ENCODE measurements around the gene LUC7L2.
"Not testable (repeated sequence)": the region's sequence is repeated elsewhere in the genome, so short reads cannot be mapped to it uniquely, and the experiment has no call there.

LUC7L2 gene

DNA sequence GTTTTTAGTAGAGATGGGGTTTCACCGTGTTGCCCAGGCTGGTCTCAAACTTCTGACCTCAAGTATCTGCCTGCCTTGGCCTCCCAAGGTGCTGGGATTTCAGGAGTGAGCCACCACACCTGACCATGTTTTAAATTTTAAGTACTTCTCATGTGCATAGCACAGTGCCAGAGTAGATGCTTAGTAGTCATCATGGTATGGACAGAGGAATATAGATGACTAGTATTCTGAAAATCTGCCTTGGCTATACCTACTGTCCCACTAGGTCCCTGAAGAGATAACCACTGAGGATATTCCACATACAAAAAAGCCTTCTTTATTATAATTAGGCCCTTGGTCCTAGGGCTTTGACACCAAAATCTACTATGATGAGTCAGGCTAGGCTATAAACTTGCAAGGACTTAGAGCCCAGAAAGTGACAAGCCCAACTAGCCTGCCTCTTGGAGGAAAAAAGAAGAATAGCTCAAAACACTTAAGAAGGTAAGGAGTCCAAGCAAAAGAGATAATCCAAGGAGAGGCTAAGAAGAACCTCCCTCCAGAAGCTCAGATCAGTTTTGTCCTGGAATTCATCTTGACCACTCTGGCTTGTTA, 34.0 kb downstream of the LUC7L2 start:
- no peak for DNase-seq (ENCODE audit: low read depth in 2 of 3, low spot score in 1 of 3)

DNA sequence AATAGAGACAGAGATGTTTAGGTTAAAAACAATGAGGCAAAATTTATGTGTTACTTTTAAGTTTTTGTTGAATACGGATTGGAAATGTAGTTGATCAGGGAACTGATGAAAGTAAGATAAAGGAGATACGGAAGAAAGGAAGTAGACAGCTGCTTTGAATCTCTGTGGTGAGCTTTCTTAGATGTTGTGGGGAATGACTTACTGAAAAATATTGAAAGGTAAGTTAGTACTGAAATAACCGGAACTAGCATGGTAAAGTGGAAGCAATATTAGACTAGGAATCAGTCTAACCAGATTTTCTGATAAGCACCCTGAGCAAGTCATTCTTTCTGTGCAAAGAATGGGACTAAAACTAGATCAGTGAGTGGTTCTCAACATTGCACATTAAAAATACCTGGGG, 34.8 kb downstream of the LUC7L2 start:
- DNase-seq (ENCODE audit: low read depth in 2 of 3, low spot score in 1 of 3): no peak

DNA sequence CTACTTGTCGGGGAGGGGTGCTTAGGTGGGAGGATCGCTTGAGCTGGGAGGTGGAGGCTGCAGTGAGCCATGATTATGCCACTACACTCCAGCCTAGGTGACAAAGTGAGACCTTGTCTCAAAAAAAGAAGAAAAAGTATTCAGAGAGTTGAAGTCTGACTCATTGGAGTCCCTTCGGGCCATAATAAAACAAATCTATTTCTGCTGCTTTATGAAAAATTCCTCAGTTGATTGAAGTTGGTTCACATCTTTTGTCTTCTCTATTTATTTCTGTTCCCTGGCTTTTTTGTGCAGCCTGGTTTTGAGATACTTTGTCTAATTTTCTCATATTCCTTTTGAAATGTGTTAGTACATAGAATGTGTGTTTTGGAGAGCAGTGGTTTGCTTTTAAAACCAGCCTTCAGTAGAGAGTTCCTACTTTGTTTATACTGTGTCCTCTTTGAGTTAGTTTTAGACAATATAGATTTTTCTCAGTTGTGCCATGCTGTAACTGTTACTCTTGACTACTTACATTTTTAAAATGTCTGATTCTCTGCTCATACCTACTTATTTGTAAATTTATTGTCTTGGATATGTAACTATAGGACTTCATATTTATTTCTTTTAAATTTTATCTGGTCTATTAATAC, 36.7 kb downstream of the LUC7L2 start:
- DNase-seq (ENCODE audit: low read depth in 2 of 3, low spot score in 1 of 3): no peak

DNA sequence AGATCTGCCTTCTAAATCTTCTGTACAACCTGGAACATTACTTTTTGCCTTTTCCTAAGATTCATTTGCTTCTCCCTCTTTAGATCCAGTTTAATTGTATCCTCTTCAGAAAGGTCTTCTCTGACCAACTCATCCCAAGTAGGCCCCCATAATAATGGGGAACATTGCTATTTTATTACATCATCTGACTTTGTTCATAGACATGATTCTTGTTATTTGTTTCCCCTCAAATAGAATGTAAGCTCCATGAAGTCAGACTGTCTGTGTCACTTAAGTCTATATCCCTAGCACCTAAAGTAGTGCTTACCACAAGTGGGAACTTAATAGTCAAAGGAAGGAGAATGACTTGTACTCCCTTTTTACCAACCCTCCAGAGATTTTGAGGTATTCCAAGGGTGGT, 37.5 kb downstream of the LUC7L2 start:
- DNase-seq (ENCODE audit: low read depth in 2 of 3, low spot score in 1 of 3): no peak

DNA sequence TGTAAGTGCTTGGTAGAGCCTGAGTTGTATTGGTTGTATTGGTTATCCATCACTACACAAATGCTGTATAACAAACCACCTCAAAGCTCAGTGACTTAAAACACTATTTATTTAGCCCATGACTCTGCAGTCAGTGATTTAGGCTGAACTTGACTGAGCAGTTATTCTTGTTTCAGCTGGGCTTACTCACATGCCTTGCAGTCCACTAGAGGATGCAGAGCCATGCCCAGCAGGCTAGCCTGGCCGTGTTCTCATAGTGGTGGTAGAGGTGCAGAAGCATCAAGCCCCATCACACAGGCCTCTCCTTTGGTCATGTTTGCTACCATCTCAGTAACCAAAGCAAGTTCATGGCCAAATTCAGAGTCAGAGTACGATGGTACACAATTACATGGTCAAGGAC, 43.9 kb downstream of the LUC7L2 start:
- no peak for DNase-seq (ENCODE audit: low read depth in 2 of 3, low spot score in 1 of 3)

DNA sequence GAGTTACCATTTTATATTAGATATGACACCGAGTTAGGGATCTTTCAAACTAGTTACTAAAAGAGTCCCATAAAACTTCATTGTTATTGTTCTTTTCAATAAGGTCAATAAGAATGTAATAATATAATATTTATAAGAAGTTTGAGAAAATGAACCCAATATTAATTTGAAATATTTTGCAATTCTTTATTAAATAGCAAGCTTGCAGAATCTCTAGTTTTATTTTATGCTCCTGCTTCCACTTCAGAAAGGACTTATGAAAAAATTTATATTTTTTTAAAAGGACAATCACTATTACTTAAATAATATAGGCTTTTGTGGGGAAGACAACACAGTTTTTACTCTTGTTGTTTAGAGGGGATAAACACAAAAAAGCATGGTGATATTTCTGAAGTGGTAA, 47.9 kb downstream of the LUC7L2 start:
- DNase-seq (ENCODE audit: low read depth in 2 of 3, low spot score in 1 of 3): no peak

DNA sequence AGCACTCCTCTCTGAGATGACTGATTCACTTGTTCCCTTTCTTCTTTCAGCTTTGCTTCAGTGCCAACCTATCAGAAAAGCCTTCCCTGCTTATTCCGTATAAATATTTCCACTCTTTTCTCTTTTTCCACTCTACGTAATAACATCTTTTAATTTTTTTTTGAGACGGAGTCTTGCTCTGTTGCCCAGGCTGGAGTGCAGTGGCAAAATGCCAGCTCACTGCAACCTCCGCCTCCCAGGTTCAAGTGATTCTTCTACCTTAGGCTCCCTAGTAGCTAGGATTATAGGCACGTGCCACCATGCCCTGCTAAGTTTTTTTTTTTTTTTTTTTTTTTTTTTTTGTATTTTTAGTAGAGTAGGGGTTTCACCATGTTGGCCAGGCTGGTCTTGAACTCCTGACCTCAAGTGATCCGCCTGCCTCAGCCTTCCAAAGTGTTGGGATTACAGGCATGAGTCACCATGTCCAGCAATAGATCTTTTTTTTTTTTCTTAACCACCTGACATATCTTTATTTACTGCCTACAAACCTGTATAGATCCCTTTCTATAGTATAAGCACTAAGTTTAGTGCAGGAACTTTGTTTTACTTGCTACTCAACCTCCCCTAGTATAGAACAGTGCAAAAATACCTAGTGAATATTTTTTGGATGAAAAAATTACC, 55.2 kb downstream of the LUC7L2 start:
- DNase-seq (ENCODE audit: low read depth in 2 of 3, low spot score in 1 of 3): not testable (repeated sequence)

DNA sequence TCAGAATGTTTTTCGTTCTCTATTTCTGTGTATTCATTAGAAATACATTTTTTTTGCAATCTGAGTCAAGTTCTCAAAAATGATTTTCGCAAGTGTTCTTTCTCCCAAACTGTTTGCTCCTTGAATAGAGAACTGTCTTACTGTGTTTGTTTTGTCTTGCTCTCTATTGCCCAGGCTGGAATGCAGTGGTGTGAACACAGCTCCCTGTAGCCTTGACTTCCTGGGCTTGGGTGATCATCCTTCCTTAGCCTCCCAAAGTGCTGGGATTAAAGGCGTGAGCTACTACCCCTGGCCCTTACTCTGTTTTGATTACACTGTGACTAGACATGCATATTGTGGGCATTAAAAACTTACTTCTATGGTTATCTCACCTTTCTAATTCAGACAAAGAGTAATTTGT, 56.7 kb downstream of the LUC7L2 start:
- DNase-seq (ENCODE audit: low read depth in 2 of 3, low spot score in 1 of 3): no peak

DNA sequence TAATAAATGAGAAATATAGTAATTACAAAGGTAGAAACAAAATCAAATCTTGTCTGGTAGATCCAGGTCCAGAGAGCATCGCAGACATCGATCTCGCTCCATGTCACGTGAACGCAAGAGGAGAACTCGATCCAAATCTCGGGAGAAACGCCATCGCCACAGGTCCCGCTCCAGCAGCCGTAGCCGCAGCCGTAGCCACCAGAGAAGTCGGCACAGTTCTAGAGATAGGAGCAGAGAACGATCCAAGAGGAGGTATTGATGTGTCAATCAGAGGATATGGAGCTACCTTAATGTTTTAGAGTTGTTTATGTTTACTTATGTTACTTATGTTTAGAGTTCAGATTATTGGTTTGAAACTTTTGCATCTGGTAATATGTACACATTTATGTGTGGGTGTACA, 57.8 kb downstream of the LUC7L2 start:
- DNase-seq (ENCODE audit: low read depth in 2 of 3, low spot score in 1 of 3): no peak

DNA sequence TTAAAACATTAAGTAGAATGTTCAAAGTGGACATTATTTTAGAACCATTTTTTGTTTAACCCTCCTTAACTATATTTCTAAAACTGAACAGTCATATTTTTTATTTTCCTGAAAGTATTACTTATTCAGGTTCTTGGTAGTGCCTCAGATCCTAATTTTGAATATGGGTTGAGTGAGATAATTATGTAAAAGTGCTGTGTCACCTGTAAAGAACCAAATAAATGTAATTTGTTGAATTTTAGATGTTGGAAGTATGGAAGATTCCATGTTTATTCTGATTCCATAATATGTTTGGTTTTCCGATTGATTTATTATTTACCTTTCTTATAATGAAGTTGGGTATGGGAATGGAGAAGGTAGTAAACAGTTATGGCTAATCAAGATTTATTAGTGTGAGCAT, 61.4 kb downstream of the LUC7L2 start:
- DNase-seq (ENCODE audit: low read depth in 2 of 3, low spot score in 1 of 3): no peak

DNA sequence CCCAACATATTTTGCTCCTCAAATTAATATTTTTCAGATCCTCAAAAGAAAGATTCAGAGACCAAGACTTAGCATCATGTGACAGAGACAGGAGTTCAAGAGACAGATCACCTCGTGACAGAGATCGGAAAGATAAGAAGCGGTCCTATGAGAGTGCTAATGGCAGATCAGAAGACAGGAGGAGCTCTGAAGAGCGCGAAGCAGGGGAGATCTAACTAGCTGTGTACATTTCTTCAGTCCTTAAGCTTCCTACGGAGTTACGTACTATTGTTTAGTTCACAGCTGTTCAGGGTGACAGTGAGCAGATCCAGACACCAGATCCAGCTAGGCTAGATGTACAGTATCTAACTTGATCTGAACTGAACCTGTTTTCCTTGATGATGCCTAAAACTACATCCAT, 62.4 kb downstream of the LUC7L2 start:
- DNase-seq (ENCODE audit: low read depth in 2 of 3, low spot score in 1 of 3): no peak

DNA sequence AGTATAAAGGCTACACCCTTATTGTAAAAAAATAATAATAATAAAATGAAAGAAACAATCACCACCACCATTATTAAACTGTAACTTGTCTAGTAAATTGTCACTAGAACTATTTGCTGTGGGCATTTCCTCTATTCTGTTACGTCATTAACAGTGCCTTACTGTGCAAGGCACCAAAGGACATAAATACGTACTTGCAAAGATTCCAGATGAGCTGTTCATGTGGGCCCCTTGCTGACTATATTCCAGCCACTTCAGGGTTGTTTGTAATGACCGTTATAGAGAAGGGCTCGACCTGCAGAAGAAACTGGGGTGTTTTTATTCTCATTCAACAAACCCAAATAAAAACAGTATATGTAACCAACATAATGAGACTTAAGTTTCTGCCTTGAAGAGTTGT, 63.4 kb downstream of the LUC7L2 start:
- DNase-seq (ENCODE audit: low read depth in 2 of 3, low spot score in 1 of 3): no peak

DNA sequence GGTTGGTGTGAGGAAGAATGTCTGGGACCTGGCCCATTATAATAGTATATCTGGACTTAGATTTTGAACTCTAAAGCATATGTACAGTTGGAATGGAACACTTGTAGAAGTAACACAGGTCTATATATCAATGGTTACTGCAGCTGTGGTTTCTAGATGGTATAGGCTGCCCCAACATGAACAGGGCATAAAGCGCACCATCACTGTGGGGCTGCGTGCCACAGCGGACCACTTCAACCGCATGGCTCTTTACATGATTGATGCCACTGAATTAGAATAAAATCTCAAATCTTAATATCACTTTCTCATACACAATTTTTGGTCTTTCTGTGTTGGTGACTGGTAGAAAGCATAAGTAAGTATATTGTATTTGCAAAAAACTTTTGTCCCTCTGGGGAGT, 64.3 kb downstream of the LUC7L2 start:
- no peak for DNase-seq (ENCODE audit: low read depth in 2 of 3, low spot score in 1 of 3)

DNA sequence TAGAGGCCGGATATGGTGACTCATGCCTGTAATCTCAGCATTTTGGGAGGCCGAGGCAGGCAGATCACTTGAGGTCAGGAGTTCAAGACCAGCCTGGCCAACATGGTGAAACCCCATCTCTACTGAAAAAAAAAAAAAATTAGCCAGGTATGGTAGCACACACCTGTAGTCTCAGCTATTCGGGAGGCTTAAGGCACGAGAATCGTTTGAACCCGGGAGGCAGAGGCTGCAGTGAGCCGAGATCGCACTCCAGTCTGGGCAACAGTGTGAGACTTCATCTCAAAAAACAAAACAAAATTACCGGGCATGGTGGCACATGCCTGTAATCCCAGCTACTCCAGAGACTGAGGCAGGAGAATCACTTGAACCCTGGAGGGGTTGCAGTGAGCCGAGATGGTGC, 66.0 kb downstream of the LUC7L2 start:
- DNase-seq (ENCODE audit: low read depth in 2 of 3, low spot score in 1 of 3): not testable (repeated sequence)

DNA sequence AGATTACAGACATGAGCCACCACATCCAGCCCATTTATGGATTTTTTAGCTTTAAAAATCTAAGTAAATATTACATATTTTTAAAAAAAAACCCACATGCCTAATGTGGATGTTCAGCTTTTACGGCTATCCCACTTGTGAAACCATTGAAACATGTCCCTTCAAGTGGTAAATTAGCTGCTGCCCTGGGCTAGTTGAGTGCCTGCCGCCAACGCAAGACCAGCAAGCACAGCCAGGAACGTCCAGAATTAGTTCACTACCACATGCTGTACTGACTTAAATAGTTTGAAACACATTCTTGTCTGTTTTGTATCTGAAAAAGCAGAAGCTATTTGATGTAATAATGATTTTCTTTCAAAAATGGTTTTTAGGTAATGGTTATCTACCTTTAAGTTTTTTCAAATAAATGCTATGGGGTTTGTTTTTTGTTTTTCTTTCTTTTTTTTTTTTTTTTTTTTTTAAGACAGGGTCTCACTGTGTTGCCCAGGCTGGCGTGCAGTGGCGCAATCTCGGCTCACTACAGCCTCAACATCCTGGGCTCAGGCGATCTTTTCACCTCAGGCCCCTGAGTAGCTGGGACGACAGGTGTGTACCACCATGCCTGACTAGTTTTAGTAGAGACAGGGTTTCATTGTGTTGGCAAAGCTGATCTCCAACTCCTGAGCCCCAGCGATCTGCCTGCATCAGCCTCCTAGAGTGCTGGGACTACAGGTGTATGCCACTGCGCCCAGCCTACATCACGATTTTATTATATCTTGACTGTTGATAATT, 66.7 kb downstream of the LUC7L2 start:
- DNase-seq (ENCODE audit: low read depth in 2 of 3, low spot score in 1 of 3): no peak

DNA sequence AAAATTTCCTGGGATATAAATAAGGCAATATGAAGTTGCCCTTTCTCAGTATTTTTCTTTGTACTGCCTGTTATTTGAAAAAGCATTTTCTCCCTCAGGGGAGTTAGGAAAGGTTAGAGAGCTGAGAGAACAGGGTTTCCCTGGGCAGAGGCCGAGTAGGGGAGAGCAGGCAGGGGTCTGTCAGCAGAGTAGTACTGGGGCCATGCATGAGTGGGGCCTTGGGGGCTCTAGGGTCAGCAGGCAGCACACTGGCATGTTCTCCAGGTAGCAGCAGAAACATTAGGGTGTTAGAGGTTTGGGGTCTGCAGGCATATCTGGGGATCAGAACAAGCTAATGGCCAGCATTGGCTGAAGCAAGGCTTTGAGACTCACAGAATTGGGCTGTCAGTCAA, 67.3 kb downstream of the LUC7L2 start:
- DNase-seq (ENCODE audit: low read depth in 2 of 3, low spot score in 1 of 3): no peak

DNA sequence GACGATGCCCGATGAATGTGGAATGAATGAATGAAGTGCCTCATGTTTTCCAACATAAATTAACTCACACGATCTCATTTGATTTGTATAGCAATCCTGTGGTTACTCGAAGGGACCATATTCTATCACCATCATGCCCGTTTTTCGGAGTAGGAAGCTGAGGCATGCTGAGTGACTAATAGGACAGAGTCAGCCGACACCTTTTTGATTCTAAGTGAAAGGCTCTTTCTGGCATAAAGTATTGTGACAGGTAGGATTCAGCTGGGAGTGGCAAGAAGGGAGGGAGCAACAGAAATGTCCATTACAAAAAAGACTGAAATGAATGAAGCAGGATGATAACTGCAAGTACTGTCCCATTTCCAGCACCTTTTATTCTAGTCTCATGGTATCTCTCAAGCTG, 68.1 kb downstream of the LUC7L2 start:
- DNase-seq (ENCODE audit: low read depth in 2 of 3, low spot score in 1 of 3): no peak

DNA sequence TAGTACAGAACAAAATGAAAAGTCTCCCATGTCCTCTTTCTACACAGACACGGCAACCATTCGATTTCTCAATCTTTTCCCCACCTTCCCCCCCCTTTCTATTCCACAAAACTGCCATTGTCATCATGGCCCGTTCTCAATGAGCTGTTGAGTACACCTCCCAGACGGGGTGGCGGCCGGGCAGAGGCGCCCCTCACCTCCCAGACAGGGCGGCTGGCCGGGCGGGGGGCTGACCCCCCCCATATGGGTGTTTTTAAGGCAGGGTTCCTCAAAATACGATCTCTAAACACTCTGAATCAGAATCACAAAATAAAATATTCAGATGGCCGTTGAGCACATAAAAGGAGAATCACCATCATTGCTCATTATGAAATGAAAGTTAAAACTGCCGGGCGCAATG, 70.0 kb downstream of the LUC7L2 start:
- not testable (repeated sequence) for DNase-seq (ENCODE audit: low read depth in 2 of 3, low spot score in 1 of 3)

DNA sequence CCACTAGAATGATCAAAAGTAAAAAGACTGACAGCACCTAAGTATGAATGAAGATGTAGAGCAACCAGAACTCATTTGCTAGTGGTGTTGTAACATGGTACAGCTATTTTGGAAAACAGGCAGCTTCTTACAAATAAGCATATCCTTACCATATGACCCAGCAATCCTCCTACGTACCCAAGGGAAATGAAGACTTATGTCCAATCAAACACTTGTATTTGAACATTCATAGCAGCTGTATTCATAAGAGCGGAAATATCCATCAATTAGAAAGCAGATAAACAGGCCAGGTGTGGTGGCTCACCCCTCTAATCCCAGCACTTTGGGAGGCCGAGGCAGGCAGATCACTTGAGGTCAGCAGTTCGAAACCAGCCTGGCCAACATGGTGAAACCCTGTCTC, 70.7 kb downstream of the LUC7L2 start:
- DNase-seq (ENCODE audit: low read depth in 2 of 3, low spot score in 1 of 3): no peak

DNA sequence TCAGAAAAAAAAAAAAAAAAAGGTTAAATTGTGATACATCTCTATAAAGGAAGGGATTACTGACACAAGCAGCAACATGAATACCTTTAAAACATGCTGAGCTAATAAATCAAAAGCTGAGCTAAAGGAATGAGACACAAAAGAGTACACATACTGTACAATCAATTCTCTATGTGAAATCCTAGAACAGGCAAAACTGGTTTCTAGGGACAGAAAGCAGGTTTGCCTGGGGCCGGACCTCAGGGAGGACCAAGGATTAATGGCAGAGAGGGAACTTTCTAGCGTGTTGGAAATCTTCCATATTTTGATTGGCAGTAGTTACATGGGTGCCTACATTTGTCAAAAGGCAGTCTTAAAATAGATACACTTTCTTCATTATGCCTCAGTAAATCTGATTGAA, 71.3 kb downstream of the LUC7L2 start:
- DNase-seq (ENCODE audit: low read depth in 2 of 3, low spot score in 1 of 3): no peak

DNA sequence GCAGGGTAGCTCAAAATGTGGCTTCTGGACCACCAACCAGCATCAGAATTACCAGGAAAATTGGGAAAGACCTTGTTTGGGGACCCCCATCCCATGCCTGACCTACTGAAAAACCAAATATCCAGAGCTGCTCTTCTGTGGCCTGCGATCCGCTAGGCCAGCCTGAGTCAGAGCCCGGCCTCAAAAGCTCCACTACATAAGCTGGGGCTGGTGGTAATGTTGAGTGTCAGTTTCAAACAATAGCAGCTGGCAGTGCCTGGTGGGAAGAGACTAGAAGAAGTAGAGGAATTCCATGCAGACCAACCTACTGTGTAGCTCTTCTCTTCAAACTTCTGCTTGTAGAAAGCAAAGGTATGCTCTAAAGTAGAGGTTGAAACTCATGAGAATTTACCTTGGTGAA, 71.8 kb downstream of the LUC7L2 start:
- DNase-seq (ENCODE audit: low read depth in 2 of 3, low spot score in 1 of 3): no peak

DNA sequence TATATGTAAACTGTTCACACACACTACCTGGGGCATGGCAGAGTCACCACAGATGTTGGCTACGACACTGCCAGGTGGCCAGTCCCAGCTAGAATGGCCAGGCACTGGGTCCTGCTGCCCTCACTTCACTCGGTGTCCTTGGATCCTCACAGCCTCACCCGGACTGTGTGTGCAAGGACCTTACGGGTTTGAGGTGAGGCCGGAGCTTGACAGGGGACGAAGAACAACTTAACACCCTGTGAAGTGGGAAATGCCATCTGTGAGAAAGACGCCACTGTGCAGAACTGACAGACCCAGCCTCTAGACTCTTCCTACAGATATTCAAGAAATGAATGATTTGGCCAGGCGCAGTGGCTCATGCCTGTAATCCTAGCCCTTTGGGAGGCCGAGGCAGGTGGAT, 77.1 kb downstream of the LUC7L2 start:
- no peak for DNase-seq (ENCODE audit: low read depth in 2 of 3, low spot score in 1 of 3)
